Testis (tissue), 3 donors: ENCODE measurements around the gene C20orf144. TPM values are rescaled to one million over a fixed set of nuclear protein-coding genes. Genes with fewer than 3 reads are reported as not detected.

Experiments used
- DNase-seq: peaks from one replicate; pipeline ENCODE4 v3.0.0-alpha.2; 2019
- H3K27ac ChIP-seq, 2 donors: fragments of 200-600 bp; sonication (generic); one replicate each; pipeline ENCODE4 v1.5.1; 2019
- H3K27me3 ChIP-seq: fragments of 200-600 bp; sonication (generic); one replicate; pipeline ENCODE4 v1.5.1; 2019
- H3K36me3 ChIP-seq: fragments of 200-600 bp; sonication (generic); one replicate; pipeline ENCODE4 v1.5.1; 2017; ENCODE audit warnings: low read depth; ENCODE audit errors: missing control alignments
- H3K4me1 ChIP-seq: fragments of 200-600 bp; sonication (generic); one replicate; pipeline ENCODE4 v1.5.1; 2019
- H3K4me3 ChIP-seq, 2 donors: fragments of 200-600 bp; sonication (generic); one replicate each; pipeline ENCODE4 v1.5.1; 2017 to 2019
- H3K9me3 ChIP-seq: fragments of 200-600 bp; sonication (generic); one replicate; pipeline ENCODE4 v1.5.1; 2017
- POLR2A ChIP-seq: fragments of 450-650 bp; IDR thresholded peaks from one replicate; pipeline ENCODE4 v1.6.1; 2017; ENCODE audit warnings: antibody characterized with exemption, mild to moderate bottlenecking, moderate library complexity
- WGBS, 2 donors: methylation state at CpG; one replicate each; pipeline ENCODE4 v1.1.5; 2018; 5-methylcytosine and 5-hydroxymethylcytosine counted together
- intact Hi-C: fragments of 100-400 bp; cut with DNase I; formaldehyde crosslinking; loops from one replicate; pipeline ENCODE4 v1.15.1; 2023; ENCODE audit warnings: low total_unique reads
- polyA plus RNA-seq: library from polyadenylated mRNA; stranded (reverse); fragments of 350-450 nt; fragmentation: Illumina TruSeq; extraction: RNeasy Lipid Tissue Mini Kit (QIAGEN cat#74804); gene quantifications from one replicate; pipeline ENCODE4 v1.2.3, GENCODE V29; 2014; ENCODE audit warnings: low read depth, low replicate concordance; ENCODE audit not compliant: insufficient read depth
- total RNA-seq, 2 donors: library from RNA; depleted of rRNA; stranded (reverse); fragments of >200 nt; gene quantifications; one replicate each; pipeline ENCODE4 v1.2.3, GENCODE V29; 2016
- TF ChIP-seq, protein P1 (sequence below), 3 experiments: fragments of 450-650 bp in 2 of 3; fragments of 200-600 bp in 1 of 3; sonication (generic) in 1 of 3; IDR thresholded peaks; one replicate each; pipeline ENCODE4 v1.5.1; 2016 to 2019; ENCODE audit warnings: antibody characterized with exemption in 3 of 3, mild to moderate bottlenecking in 2 of 3, moderate library complexity in 1 of 3

C20orf144 gene
- total and polyA plus RNA-seq, 3 donors from 2014 or later, result 40.0 to 128 (median 119) TPM

DNA sequence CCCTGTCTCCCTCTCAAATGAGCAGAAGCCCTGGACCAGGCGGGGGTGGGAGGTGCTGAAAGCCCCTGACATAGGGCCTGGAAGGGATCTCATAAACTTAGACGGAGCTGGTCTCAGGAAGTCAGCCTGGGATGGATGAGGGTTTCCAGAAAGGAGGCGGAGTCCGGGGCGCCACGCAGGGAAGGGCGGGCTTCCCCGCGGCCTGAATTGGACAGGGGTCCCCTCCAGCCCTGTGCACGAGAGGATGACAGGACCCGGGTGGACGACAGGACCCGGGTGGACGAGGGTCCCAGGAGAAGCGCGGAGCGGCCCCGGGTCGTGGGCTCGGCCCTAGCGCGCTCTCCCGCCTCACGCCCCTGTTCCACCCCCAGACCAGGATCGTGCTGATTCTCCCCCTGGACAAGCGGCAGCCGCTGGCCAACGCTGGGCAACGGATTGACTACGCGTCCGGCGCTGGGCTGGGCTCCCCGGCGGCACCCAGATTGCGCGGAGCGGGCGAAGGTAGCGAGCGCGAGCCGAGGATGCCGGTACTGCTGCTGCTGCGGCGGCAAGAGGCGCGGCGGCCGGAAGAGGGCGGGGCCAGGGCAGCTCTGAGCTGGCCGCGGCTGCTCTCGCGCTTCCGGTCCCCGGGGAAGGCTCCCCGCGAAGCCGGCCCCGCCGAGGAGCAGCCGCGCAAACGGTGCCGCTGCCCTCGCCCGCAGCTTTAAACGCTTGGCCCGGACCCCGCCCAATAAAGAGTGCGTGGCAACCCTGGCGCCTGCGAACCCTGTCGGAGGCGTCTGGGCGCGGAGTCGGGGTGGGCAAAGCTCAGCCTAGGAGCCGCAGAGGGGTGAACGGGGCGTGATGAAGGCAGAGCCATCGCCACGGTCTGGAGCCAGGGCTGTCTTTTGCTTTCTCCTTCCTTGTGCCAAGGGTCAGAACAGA lies 1.3 kb downstream of the C20orf144 start:
- Histone ChIP-seq H3K9me3 (no peaks in the 10 kb centered on the region), H3K4me1 (peaks cover 19% of the 10 kb centered on the region), H3K27ac (peak overlapping the region; percentile 72 to 75), H3K4me3 (peak overlapping the region; percentile 57 to 75), H3K27me3 (no peaks in the 10 kb centered on the region), H3K36me3 (no peaks in the 10 kb centered on the region)
- peak; percentile 82 for DNase-seq
- intact Hi-C loops, result no loop called here
- TF ChIP-seq, protein P1, sequence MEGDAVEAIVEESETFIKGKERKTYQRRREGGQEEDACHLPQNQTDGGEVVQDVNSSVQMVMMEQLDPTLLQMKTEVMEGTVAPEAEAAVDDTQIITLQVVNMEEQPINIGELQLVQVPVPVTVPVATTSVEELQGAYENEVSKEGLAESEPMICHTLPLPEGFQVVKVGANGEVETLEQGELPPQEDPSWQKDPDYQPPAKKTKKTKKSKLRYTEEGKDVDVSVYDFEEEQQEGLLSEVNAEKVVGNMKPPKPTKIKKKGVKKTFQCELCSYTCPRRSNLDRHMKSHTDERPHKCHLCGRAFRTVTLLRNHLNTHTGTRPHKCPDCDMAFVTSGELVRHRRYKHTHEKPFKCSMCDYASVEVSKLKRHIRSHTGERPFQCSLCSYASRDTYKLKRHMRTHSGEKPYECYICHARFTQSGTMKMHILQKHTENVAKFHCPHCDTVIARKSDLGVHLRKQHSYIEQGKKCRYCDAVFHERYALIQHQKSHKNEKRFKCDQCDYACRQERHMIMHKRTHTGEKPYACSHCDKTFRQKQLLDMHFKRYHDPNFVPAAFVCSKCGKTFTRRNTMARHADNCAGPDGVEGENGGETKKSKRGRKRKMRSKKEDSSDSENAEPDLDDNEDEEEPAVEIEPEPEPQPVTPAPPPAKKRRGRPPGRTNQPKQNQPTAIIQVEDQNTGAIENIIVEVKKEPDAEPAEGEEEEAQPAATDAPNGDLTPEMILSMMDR (IDR thresholded peaks at IDR 0.05), result no peak
- no peak for TF ChIP-seq POLR2A
- WGBS, 2 donors, result 0 to 1% methylated on average over 9 to 81 of the region's 84 CpGs

DNA sequence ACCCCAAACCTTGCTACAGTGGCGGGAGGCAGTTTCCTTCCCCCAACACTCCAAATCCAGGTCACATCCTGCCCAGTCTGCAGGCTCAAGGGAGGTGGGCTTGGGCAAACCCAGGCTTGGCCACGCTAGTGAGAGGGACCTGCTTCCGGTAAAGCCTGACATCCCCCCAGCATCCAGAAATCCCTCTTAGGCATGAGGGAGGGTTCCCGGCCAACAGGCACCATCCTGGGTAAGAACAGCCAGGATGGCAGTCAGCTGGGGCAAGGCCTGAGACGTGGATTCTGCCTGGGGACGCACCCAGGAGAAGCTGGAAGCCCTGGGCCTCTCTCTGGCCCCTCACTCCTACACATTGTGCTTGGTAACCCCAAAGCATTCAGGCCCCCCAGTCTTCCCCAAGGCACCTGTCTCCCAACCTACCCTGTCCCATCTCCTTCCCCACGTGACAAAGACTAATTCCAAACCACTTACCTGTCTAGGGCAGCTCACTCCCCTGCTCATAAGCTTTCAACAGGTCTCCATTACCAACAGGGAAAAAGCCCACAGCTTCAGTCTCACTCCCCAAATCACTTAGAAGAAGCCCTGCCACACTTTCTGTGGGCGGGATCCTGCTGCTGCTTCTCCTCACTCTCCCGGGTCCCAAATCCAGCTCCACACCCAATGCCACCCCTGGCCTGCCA lies 2.1 kb downstream of the C20orf144 start:
- TF ChIP-seq, protein P1 (IDR thresholded peaks at IDR 0.05), result no peak
- TF ChIP-seq POLR2A, result no peak
- Histone ChIP-seq H3K4me3 (peak overlapping the region; percentile 57 to 75), H3K36me3 (no peaks in the 10 kb centered on the region), H3K4me1 (peaks cover 19% of the 10 kb centered on the region), H3K27me3 (no peaks in the 10 kb centered on the region), H3K27ac (peak overlapping the region; percentile 72 to 75), H3K9me3 (no peaks in the 10 kb centered on the region)
- no peak for DNase-seq
- intact Hi-C loops, result no loop called here
- WGBS, 2 donors, result 36 to 74% methylated on average over 4 to 9 of the region's 9 CpGs

DNA sequence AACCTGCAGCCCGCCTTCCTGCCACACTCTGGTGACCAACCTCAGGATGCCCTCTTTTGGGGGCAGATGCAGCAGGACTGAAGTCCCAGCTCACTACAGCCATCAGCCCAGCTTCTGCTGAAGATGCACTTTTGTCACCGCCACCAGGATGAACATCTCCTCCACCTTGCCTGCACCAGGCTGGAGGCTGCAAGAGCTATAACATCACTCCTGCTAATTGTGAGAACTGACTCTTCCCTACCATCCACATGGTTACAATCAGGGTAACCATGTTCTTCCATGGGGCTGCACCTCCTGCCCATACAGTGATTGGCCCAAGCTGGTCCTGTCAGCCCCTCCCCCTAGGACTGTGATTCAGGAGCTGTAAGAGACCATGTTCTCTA lies 2.6 kb downstream of the C20orf144 start:
- 87 to 94% methylated on average over 2 of the region's 2 CpGs for WGBS, 2 donors
- Histone ChIP-seq H3K36me3 (no peaks in the 10 kb centered on the region), H3K9me3 (no peaks in the 10 kb centered on the region), H3K4me3 (no peak overlapping the region), H3K27me3 (no peaks in the 10 kb centered on the region), H3K4me1 (peaks cover 19% of the 10 kb centered on the region), H3K27ac (no peak overlapping the region)
- intact Hi-C loops, result loop anchor here (5.0 kb wide), 1 partner anchor 68 kb away; the partner anchor contains the start of gene ZNF341
- DNase-seq, result no peak
- TF ChIP-seq POLR2A, result no peak
- TF ChIP-seq, protein P1 (IDR thresholded peaks at IDR 0.05), result no peak

DNA sequence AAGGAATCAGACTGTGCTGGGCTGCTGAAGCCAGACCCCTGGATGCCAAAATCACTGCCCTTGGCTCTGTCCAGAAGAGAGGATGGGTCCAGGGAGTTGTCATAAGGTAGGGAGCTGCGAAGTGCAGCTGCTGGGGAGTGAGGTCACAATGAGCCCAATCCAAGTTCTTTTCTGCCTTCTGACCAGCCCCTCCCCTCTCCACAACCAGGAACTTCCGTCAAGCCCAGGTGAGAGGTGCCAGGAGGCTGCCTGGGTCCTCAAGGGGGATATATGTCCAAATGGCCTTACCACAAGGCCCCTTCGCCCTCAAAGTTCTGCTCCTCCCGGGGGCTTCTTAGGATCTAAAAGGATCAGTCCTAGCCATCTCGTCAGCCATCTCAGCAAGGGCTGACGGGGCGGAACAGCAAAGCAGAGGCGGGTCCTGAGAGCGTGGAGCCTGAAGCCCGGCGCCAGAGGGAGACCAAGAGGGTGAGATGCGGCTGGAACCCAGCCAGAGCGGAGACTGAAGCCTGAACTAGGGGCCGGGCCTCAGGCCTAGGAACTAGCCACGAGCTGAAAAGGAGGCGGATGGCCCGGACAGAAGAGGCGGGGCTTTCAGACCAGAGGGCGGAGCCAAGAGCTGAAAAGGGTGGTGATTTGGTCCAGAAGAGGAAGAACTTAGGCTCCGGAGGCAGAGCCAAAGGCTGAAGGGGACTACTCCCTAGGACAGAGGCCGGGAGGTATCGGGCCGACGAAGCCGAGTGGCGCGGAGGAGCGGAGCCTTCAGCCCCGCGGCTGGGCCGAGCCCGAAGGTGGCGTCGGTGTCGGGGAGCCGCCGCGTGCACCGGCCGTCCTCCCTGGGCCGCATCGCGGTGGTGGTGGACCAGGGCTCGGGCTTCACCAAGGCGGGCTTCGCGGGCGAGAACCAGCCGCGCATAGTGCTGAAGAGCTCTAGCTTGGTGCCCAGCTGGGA lies 4.4 kb downstream of the C20orf144 start, which contains the start of gene ACTL10:
ACTL10 (plus strand) TSS at position 651 of the 952 bp plus-strand sequence. CDS start 555 bp downstream, outside the sequence.
- H3K27ac ChIP-seq, result peak within 1 kb of the TSS; percentile 60 to 79
- intact Hi-C loops, result loop anchor here (5.0 kb wide), 1 partner anchor 66 kb away; the partner anchor contains the start of gene ZNF341
- WGBS, 2 donors, result 14 to 25% methylated on average over 29 to 50 of the region's 50 CpGs
- no peaks in the 10 kb centered on the region for H3K36me3 ChIP-seq
- H3K4me1 ChIP-seq, result peaks cover 19% of the 10 kb centered on the region
- peak; percentile 95 for DNase-seq
- no peaks in the 10 kb centered on the region for H3K9me3 ChIP-seq
- no peaks in the 10 kb centered on the region for H3K27me3 ChIP-seq
- TF ChIP-seq, protein P1 (IDR thresholded peaks at IDR 0.05), result no peak
- peak; percentile 64 for TF ChIP-seq POLR2A
- peak within 1 kb of the TSS; percentile 52 to 67 for H3K4me3 ChIP-seq
